Upper lobe of right lung (tissue), 1 donor: Measurements from ENCODE around the gene PIWIL1. TPM values are rescaled to one million over a fixed set of nuclear protein-coding genes. Genes with fewer than 3 reads are reported as not detected.
A peak's percentile ranks its signal among the peaks of the same experiment; 100 is the strongest.

ENCODE experiments used
- ATAC-seq: fragments of 200-7000 bp; cut with Tn5 transposase; one replicate; pipeline ENCODE4 v1.9.1; 2020; ENCODE audit warnings: mild to moderate bottlenecking, moderate library complexity
- DNase-seq: peaks from one replicate; pipeline ENCODE4 v3.0.0-alpha.2; 2020
- H3K27ac ChIP-seq: fragments of 200-600 bp; one replicate; pipeline ENCODE4 v1.8.0; 2022
- H3K27me3 ChIP-seq: fragments of 200-600 bp; one replicate; pipeline ENCODE4 v1.8.0; 2022; ENCODE audit warnings: mild to moderate bottlenecking
- H3K36me3 ChIP-seq: fragments of 200-600 bp; one replicate; pipeline ENCODE4 v1.8.0; 2022
- H3K4me1 ChIP-seq: fragments of 200-600 bp; one replicate; pipeline ENCODE4 v1.8.0; 2022
- H3K4me3 ChIP-seq: fragments of 200-600 bp; one replicate; pipeline ENCODE4 v1.8.0; 2022; ENCODE audit warnings: mild to moderate bottlenecking
- H3K9me3 ChIP-seq: fragments of 200-600 bp; one replicate; pipeline ENCODE4 v1.8.0; 2022
- CTCF ChIP-seq: fragments of 200-600 bp; IDR thresholded peaks from one replicate; pipeline ENCODE4 v1.8.0; 2022; ENCODE audit warnings: antibody characterized with exemption
- intact Hi-C: fragments of 100-400 bp; cut with DNase I; formaldehyde crosslinking; loops from one replicate; pipeline ENCODE4 v1.11.0; 2022
- total RNA-seq: library from RNA; stranded (reverse); fragmentation: NEBNext Ultra II Directional; extraction: Animal tissue kit (Norgen Biotek cat#: 25700); gene quantifications from one replicate; pipeline ENCODE4 v1.2.1, GENCODE V29; 2021
- donor health status: DM: no; HTN: yes; CAD: no; lungs with severe emphysema.

Gene PIWIL1
- total RNA-seq, 1 donor from 2014 or later: not detected

DNA sequence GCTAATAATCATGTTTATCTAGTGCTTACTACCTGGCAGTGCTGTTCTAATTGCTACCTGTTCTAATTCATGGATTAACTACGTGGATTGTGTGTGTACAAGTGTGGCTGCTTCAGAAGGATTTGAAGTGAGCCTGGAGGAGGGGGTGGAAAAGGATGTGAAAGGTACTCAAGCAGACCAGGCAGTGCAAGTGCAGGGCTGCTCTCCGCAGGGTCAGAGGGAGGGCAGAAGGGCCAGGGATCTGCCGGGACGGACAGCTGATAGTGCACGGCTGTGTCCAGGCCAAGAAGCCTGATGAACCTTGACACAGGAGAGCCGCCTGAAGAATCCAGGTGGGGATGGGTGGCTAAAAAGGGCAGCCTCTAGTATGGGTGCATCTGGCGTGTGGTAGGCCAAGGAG, 28.5 kb downstream of the PIWIL1 start:
- intact Hi-C loops: no loop called here
- Histone ChIP-seq H3K4me1 (no peaks in the 10 kb centered on the region), H3K36me3 (no peaks in the 10 kb centered on the region), H3K9me3 (no peaks in the 10 kb centered on the region), H3K27me3 (peaks cover 18% of the 10 kb centered on the region), H3K27ac (no peak overlapping the region), H3K4me3 (no peak overlapping the region)
- TF ChIP-seq CTCF: no peak
- DNase-seq: no peak
- ATAC-seq: no peak

DNA sequence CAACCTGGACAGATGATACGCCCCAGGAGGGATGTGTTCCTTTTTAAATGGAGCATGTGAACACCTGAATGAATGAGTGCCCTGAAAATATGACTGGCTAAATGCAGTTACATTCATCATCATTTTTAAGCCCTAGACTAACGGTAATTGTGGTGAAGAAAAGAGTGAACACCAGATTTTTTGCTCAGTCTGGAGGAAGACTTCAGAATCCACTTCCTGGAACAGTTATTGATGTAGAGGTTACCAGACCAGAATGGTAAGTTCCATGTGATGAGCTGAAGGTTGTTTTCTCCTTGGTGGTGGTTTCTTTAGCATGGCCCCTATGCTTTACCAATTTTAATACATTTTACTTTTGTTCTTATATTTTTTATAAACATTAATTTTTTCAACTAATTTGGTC, 29.3 kb downstream of the PIWIL1 start:
- no peak for TF ChIP-seq CTCF
- no peak overlapping the region for H3K27ac ChIP-seq
- no peak for ATAC-seq
- H3K9me3 ChIP-seq: no peaks in the 10 kb centered on the region
- no peaks in the 10 kb centered on the region for H3K36me3 ChIP-seq
- DNase-seq: no peak
- no peaks in the 10 kb centered on the region for H3K4me1 ChIP-seq
- H3K27me3 ChIP-seq: peaks cover 26% of the 10 kb centered on the region
- no peak overlapping the region for H3K4me3 ChIP-seq
- intact Hi-C loops: no loop called here

GRCh38 chr12:130367523-130367922, 29.8 kb downstream of the PIWIL1 start:
- no peaks in the 10 kb centered on the region for H3K4me1 ChIP-seq
- no peak overlapping the region for H3K4me3 ChIP-seq
- no peaks in the 10 kb centered on the region for H3K9me3 ChIP-seq
- ATAC-seq: peak; percentile 62
- no peak for DNase-seq
- peaks cover 31% of the 10 kb centered on the region for H3K27me3 ChIP-seq
- no peaks in the 10 kb centered on the region for H3K36me3 ChIP-seq
- H3K27ac ChIP-seq: no peak overlapping the region
- intact Hi-C loops: no loop called here
- no peak for TF ChIP-seq CTCF

- H3K9me3 ChIP-seq: no peaks in the 10 kb centered on the region
- DNase-seq (no peak), ATAC-seq (no peak)
- H3K36me3 ChIP-seq: no peaks in the 10 kb centered on the region
- no peak for TF ChIP-seq CTCF
- H3K27ac ChIP-seq: no peak overlapping the region
- H3K4me1 ChIP-seq: no peaks in the 10 kb centered on the region
- intact Hi-C loops: no loop called here
- H3K27me3 ChIP-seq: peaks cover 35% of the 10 kb centered on the region
- no peak overlapping the region for H3K4me3 ChIP-seq
Measured at GRCh38 chr12:130369816-130370215, 32.1 kb downstream of the PIWIL1 start.

- no peak for TF ChIP-seq CTCF
- no peak for DNase-seq
- Histone ChIP-seq H3K27ac (no peak overlapping the region), H3K36me3 (no peaks in the 10 kb centered on the region), H3K9me3 (no peaks in the 10 kb centered on the region), H3K4me1 (no peaks in the 10 kb centered on the region), H3K4me3 (no peak overlapping the region), H3K27me3 (peaks cover 31% of the 10 kb centered on the region)
- ATAC-seq: no peak
- intact Hi-C loops: no loop called here
Measured at GRCh38 chr12:130371296-130371695, 33.6 kb downstream of the PIWIL1 start.

DNA sequence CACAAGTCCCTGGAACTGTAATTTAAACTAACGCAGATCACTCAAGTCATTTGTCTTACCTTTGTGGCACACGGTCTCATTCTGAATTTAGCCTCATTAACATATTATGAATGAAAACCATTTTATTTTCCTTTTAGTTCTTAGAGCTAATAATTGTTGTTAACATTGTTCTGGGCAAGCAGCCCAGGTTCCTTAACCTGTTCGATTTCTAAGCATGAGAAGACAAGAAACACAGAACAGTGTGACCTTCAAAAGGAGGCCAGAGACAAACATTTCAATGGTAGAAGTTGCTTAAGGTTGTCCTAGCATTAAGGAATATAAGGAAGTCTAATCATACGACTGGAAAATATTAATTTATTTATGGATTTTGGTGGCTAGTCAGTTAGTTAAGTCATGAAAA, 35.2 kb downstream of the PIWIL1 start:
- ATAC-seq (no peak), DNase-seq (no peak)
- intact Hi-C loops: no loop called here
- no peak for TF ChIP-seq CTCF
- no peaks in the 10 kb centered on the region for H3K9me3 ChIP-seq
- H3K4me1 ChIP-seq: no peaks in the 10 kb centered on the region
- no peak overlapping the region for H3K4me3 ChIP-seq
- H3K36me3 ChIP-seq: no peaks in the 10 kb centered on the region
- H3K27ac ChIP-seq: no peak overlapping the region
- H3K27me3 ChIP-seq: peaks cover 41% of the 10 kb centered on the region
